GM12878 (cell line): Measurements from ENCODE around the gene SDK2. TPM values are rescaled to one million over a fixed set of nuclear protein-coding genes. Genes with fewer than 3 reads are reported as not detected.
"Not testable (repeated sequence)": the region's sequence is repeated elsewhere in the genome, so short reads cannot be mapped to it uniquely, and the experiment has no call there.

ENCODE experiments used
- ATAC-seq: fragments of 200-7000 bp; cut with Tn5 transposase; 3 replicates; pipeline ENCODE4 v1.9.1; 2020; ENCODE audit warnings: mild to moderate bottlenecking, moderate library complexity
- BruUV-seq: library from RNA; stranded (reverse); fragments of 400-500 nt; replicated peaks from 2 replicates; lab custom pipeline; 2021; lab: Mats Ljungman, UMichigan
- CTCF ChIA-PET: fragments of 300-600 bp; sonication (Branson Sonifier 250); formaldehyde crosslinking; extraction: SDS; loops from one replicate; lab custom pipeline; 2021; ENCODE audit warnings: inconsistent platforms; lab: Yijun Ruan, JAX
- POLR2A ChIA-PET: fragments of 350-600 bp; formaldehyde crosslinking; extraction: SDS; loops from one replicate; lab custom pipeline; 2021; ENCODE audit warnings: inconsistent platforms; lab: Charles Lee
- RAD21 ChIA-PET: fragments of 300-600 bp; sonication (Branson Sonifier 250); formaldehyde crosslinking; loops from one replicate; lab custom pipeline; 2023; ENCODE audit warnings: antibody characterized with exemption; ENCODE audit not compliant: unreplicated experiment; lab: Charles Lee
- SMC1A ChIA-PET: fragments of 300-600 bp; sonication (Branson Sonifier 250); formaldehyde crosslinking; loops from one replicate; lab custom pipeline; 2023; ENCODE audit not compliant: unreplicated experiment, uncharacterized antibody; lab: Charles Lee
- DNase-seq: peaks from one replicate; pipeline ENCODE4 v3.0.0-alpha.2; 2011; ENCODE audit warnings: low read depth, low spot score
- FAIRE-seq: peaks from 3 replicates; lab custom pipeline; 2011; peaks lifted over from hg19 to GRCh38; lab: Jason Lieb, UNC
- H2AFZ ChIP-seq: 2 replicates; pipeline ENCODE4 v1.6.0; 2011; ENCODE audit warnings: low read depth, low read length, control low read depth; ENCODE audit not compliant: control insufficient read depth
- H3K27ac ChIP-seq: 2 replicates; pipeline ENCODE4 v1.5.1; 2011; ENCODE audit warnings: control low read depth; ENCODE audit not compliant: control insufficient read depth, insufficient read depth
- H3K27me3 ChIP-seq, 2 experiments: replicated peaks in 1 of 2; 2 replicates each; pipeline versions ENCODE4 v1.6.0 to v1.6.1; 2011; ENCODE audit warnings: low read length in 1 of 2; ENCODE audit not compliant: control insufficient read depth in 2 of 2, insufficient read depth in 2 of 2
- H3K36me3 ChIP-seq, 2 experiments: 2 replicates each; pipeline ENCODE4 v1.5.1; 2011; ENCODE audit warnings: low read length in 1 of 2; ENCODE audit not compliant: control insufficient read depth in 2 of 2, insufficient read depth in 2 of 2
- H3K4me1 ChIP-seq: 2 replicates; pipeline ENCODE4 v1.6.1; 2011; ENCODE audit warnings: mild to moderate bottlenecking, low read length, moderate library complexity, mixed read lengths; ENCODE audit not compliant: control insufficient read depth, insufficient read depth
- H3K4me2 ChIP-seq: 2 replicates; pipeline ENCODE4 v1.6.0; 2011; ENCODE audit warnings: control low read depth; ENCODE audit not compliant: control insufficient read depth, insufficient read depth
- H3K4me3 ChIP-seq: fragments of 200-600 bp; sonication (generic); 2 replicates; pipeline ENCODE4 v1.5.1; 2016
- H3K79me2 ChIP-seq: 2 replicates; pipeline ENCODE4 v1.6.0; 2011; ENCODE audit warnings: low read length; ENCODE audit not compliant: control insufficient read depth, insufficient read depth
- H3K9ac ChIP-seq: 2 replicates; pipeline ENCODE4 v1.8.0; 2011; ENCODE audit warnings: low read length, control low read depth, mixed read lengths; ENCODE audit not compliant: control insufficient read depth, insufficient read depth
- H3K9me3 ChIP-seq: replicated peaks from 3 replicates; pipeline ENCODE4 v1.5.1; 2011; ENCODE audit warnings: mild to moderate bottlenecking, low read length; ENCODE audit not compliant: control insufficient read depth, insufficient read depth
- H4K20me1 ChIP-seq: 2 replicates; pipeline ENCODE4 v1.6.0; 2011; ENCODE audit not compliant: control insufficient read depth, insufficient read depth
- IKZF2 ChIP-seq, 2 experiments: fragments of 450-650 bp; IDR thresholded peaks; 2 replicates each; pipeline ENCODE4 v1.6.1; 2017; ENCODE audit warnings: mild to moderate bottlenecking in 2 of 2, moderate library complexity in 2 of 2
- IRF3 ChIP-seq: fragments of 450-650 bp; IDR thresholded peaks from 2 replicates; pipeline ENCODE4 v1.6.1; 2014; ENCODE audit warnings: mild to moderate bottlenecking
- JUNB ChIP-seq: IDR thresholded peaks from 2 replicates; pipeline ENCODE4 v1.6.1; 2016; ENCODE audit warnings: antibody characterized with exemption, mild to moderate bottlenecking
- NFXL1 ChIP-seq: fragments of 450-650 bp; IDR thresholded peaks from 2 replicates; pipeline ENCODE4 v1.6.1; 2017; ENCODE audit warnings: antibody characterized with exemption, mild to moderate bottlenecking, borderline replicate concordance
- NR2F1 ChIP-seq: fragments of 450-650 bp; conservative IDR thresholded peaks from 2 replicates; pipeline ENCODE4 v1.6.1; 2017; ENCODE audit warnings: mild to moderate bottlenecking
- POLR2AphosphoS5 ChIP-seq: IDR thresholded peaks from 2 replicates; pipeline ENCODE4 v1.6.1; 2011; ENCODE audit warnings: mild to moderate bottlenecking, low read length, inconsistent platforms
- SMARCA5 ChIP-seq: fragments of 450-650 bp; IDR thresholded peaks from 2 replicates; pipeline ENCODE4 v1.6.1; 2017; ENCODE audit warnings: mild to moderate bottlenecking
- SMC3 ChIP-seq: IDR thresholded peaks from 2 replicates; pipeline ENCODE4 v1.6.1; 2011; ENCODE audit warnings: low read length, improper control_type of control experiment, borderline replicate concordance
- SRF ChIP-seq, 2 experiments: IDR thresholded peaks; 2 replicates each; pipeline ENCODE4 v1.6.1; 2011; ENCODE audit warnings: low read depth in 2 of 2, low read length in 2 of 2, mild to moderate bottlenecking in 1 of 2, moderate library complexity in 1 of 2
- YY1 ChIP-seq: IDR thresholded peaks from 2 replicates; pipeline ENCODE4 v1.6.1; 2011; ENCODE audit warnings: low read depth, mild to moderate bottlenecking, low read length
- ZNF207 ChIP-seq: fragments of 450-650 bp; IDR thresholded peaks from 2 replicates; pipeline ENCODE4 v1.6.1; 2014; ENCODE audit warnings: antibody characterized with exemption, mild to moderate bottlenecking, borderline replicate concordance
- WGBS: methylation state at CpG from one replicate; pipeline ENCODE4 v1.1.6; 2016; ENCODE audit warnings: low lambda C conversion rate; ENCODE audit not compliant: insufficient replicate concordance, insufficient coverage; ENCODE audit errors: missing lambda C conversion rate; 5-methylcytosine and 5-hydroxymethylcytosine counted together
- in situ Hi-C: fragments of 300-500 bp; cut with MboI; formaldehyde crosslinking; loops from 9 replicates; pipeline ENCODE4 v1.14.3; 2018; ENCODE audit warnings: mixed read lengths
- intact Hi-C: fragments of 100-400 bp; cut with micrococcal nuclease; formaldehyde crosslinking; loops from one replicate; pipeline ENCODE4 v1.14.2; 2022; ENCODE audit not compliant: unreplicated experiment
- polyA plus RNA-seq, 11 experiments: library from polyadenylated mRNA; depleted of rRNA in 4 of 11; unstranded in 6 of 11; stranded (reverse) in 5 of 11; fragments of >200 nt; fragmentation: Nextera tagmentation in 4 of 11; fragmentation: Illumina TruSeq in 1 of 11; extraction: Ambion mirVana in 4 of 11; extraction: Trizol in 1 of 11; gene quantifications; 1 replicate in 1 of 11; 2 replicates in 10 of 11; pipeline versions ENCODE4 v1.2.1 to v1.2.3, GENCODE V29; 2011 to 2016; ENCODE audit warnings: inconsistent platforms in 2 of 11, missing spikeins in 2 of 11, low read depth in 1 of 11
- total RNA-seq, 4 experiments: library from RNA; depleted of rRNA in 3 of 4; stranded (reverse); fragments of >200 nt in 3 of 4; fragmentation: Illumina TruSeq in 1 of 4; extraction: Trizol in 1 of 4; gene quantifications; 2 replicates each; pipeline versions ENCODE4 v1.2.1 to v1.2.3, GENCODE V29; 2013 to 2021

The SDK2 gene
- total and polyA plus RNA-seq, 10 of the 15 experiments (the other 5 are each of a cell fraction or from before 2014, with no cell fraction given), result 0.03 to 0.08 (median 0.03) TPM; not detected in 7

DNA sequence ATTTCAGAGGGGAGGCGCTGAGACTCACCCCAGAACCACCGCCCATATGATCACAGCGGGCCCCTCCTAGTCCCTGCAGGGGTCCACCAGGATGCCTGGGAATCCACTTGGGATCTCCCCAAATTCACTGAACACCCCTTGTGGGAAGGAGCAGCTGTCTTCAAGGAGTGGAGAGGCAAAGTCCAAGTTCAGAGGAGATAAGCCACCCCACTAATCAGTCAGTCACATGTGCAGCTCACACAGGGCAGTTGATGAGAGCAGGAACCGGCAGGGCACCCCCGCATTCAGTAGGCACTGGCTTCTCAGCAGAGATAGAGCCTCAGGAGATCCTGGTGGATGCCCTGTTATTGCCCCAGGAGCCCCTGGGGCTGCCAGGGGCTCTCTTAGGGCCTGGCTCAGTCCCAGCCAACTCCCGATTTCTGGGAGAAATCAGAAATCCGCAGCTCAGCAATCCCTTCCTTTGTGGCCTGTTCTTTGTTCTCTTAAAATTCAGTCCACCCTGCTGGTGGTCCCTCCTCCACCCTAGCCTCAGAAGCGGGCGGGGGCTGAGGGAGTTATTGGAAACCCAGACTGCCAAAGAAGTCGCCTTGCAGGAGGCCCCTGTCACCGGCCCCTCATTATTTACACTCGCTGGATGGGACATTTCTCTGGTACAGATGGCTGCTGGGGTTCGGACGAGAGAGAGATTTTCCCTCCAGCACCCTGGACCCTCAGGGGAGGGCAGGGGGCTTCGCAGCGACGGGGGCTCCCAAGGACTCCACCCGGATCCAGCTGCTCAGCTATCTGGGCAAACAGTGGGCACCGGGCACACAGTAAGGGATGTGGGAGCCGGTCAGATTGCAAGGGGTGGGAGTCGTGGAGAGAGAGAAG, 334.3 kb downstream of the SDK2 start (continued):
- TF ChIP-seq NFXL1 (no peak), IKZF2 (IDR thresholded peaks at IDR 0.05) (no peak; a peak in 1 of 4 replicates), POLR2AphosphoS5 (no peak), SRF (IDR thresholded peaks at IDR 0.05; ENCODE audit: low read depth in 2 of 2, low read length in 2 of 2) (no peak), JUNB (no peak), YY1 (no peak), SMC3 (no peak), ZNF207 (no peak), SMARCA5 (no peak), NR2F1 (no peak), IRF3 (no peak)

DNA sequence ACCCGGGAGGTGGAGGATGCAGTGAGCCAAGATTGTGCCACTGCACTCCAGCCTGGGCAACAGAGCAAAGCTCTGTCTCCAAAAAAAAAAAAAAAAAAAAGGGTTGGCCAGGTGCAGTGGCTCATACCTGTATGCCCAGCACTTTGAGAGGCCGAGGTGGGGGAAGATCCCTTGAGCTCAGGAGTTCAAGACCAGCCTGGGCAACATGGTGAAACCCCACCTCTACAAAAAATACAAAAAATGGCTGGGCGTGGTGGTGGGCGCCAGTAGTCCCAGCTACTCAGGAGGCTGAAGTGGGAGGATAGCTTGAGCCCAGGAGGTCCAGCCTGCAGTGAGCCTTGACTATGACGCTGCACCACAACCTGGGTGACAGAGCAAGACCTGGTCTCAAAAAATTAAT, 335.3 kb downstream of the SDK2 start:
- H3K4me2 ChIP-seq, H3K4me1 ChIP-seq, H2AFZ ChIP-seq, intact Hi-C loops, FAIRE-seq, BruUV-seq, H3K9me3 ChIP-seq, H3K9ac ChIP-seq, DNase-seq, H3K27me3 ChIP-seq, H3K27ac ChIP-seq, ATAC-seq, H3K36me3 ChIP-seq, H4K20me1 ChIP-seq, H3K4me3 ChIP-seq: not testable (repeated sequence)
- ChIA-PET RAD21 (interaction anchor here (1.1 to 4.8 kb wide), 5 partner anchors 8 to 61 kb away, joined by 3 to 32 read pairs (median 7); no protein-coding TSS in a partner anchor), SMC1A (interaction anchor here (1.4 to 3.8 kb wide), 4 partner anchors 11 to 61 kb away, joined by 4 to 18 read pairs (median 6); no protein-coding TSS in a partner anchor), CTCF (interaction anchor here (1.2 to 4.7 kb wide), 5 partner anchors 9 to 61 kb away, joined by 3 to 28 read pairs (median 9); no protein-coding TSS in a partner anchor), POLR2A (interaction anchor here (0.6 to 4.3 kb wide), 9 partner anchors 10 to 1187 kb away, joined by 3 to 28 read pairs (median 6); partner anchors contain the start of gene SSTR2)
- H3K79me2 ChIP-seq, result peaks cover 22% of the 10 kb centered on the region
- 90% methylated on average over 5 of the region's 5 CpGs for WGBS
- in situ Hi-C loops, result loop anchor here (5.0 kb wide), 1 partner anchor 37 kb away; no protein-coding TSS in a partner anchor
